A673 (cell line): ENCODE results near the gene PPOX. TPM values are rescaled to one million over a fixed set of nuclear protein-coding genes. Genes with fewer than 3 reads are reported as not detected.

Experiments
- BruUV-seq: library from RNA; stranded (reverse); fragments of 400-500 nt; replicated peaks from 2 replicates; lab custom pipeline; 2021; lab: Mats Ljungman, UMichigan
- CTCF ChIA-PET: fragments of 300-600 bp; sonication (Branson Sonifier 250); formaldehyde crosslinking; loops from one replicate; lab custom pipeline; 2022; ENCODE audit warnings: antibody characterized with exemption; lab: Charles Lee
- POLR2A ChIA-PET: fragments of 300-600 bp; sonication (Branson Sonifier 250); formaldehyde crosslinking; loops from one replicate; lab custom pipeline; 2022; ENCODE audit warnings: antibody characterized with exemption; ENCODE audit not compliant: low non-redundant PET; lab: Charles Lee
- DNase-seq: peaks from one replicate; pipeline ENCODE4 v3.0.0-alpha.2; 2015; ENCODE audit warnings: low spot score
- H3K27ac ChIP-seq: fragments of 200-600 bp; sonication (generic); 2 replicates; pipeline ENCODE4 v1.5.1; 2016; ENCODE audit warnings: mixed run types, low read depth, mild to moderate bottlenecking, mixed read lengths, antibody characterized with exemption, low read length; ENCODE audit not compliant: poor library complexity, severe bottlenecking
- H3K27me3 ChIP-seq: fragments of 200-600 bp; sonication (generic); replicated peaks from 2 replicates; pipeline ENCODE4 v1.6.1; 2017; ENCODE audit warnings: mixed run types, low read depth, mild to moderate bottlenecking, mixed read lengths, antibody characterized with exemption, low read length; ENCODE audit not compliant: insufficient read depth, poor library complexity
- H3K36me3 ChIP-seq: fragments of 200-600 bp; sonication (generic); 2 replicates; pipeline ENCODE4 v1.6.1; 2016; ENCODE audit warnings: mixed run types, mild to moderate bottlenecking, mixed read lengths, antibody characterized with exemption, low read length; ENCODE audit not compliant: insufficient read depth, poor library complexity, severe bottlenecking
- H3K4me1 ChIP-seq: fragments of 200-600 bp; sonication (generic); 2 replicates; pipeline ENCODE4 v1.6.1; 2017; ENCODE audit warnings: mixed run types, mild to moderate bottlenecking, mixed read lengths, antibody characterized with exemption, low read length; ENCODE audit not compliant: insufficient read depth, poor library complexity, severe bottlenecking
- H3K4me3 ChIP-seq: fragments of 200-600 bp; sonication (generic); 2 replicates; pipeline ENCODE4 v1.5.1; 2016; ENCODE audit warnings: low read depth, mixed run types, mild to moderate bottlenecking, mixed read lengths, low read length; ENCODE audit not compliant: poor library complexity, severe bottlenecking
- H3K9me3 ChIP-seq: fragments of 200-600 bp; sonication (generic); 2 replicates; pipeline ENCODE4 v1.6.1; 2016; ENCODE audit warnings: mixed run types, low read depth, mild to moderate bottlenecking, mixed read lengths, antibody characterized with exemption, low read length; ENCODE audit not compliant: poor library complexity, severe bottlenecking
- CTCF ChIP-seq: fragments of 300-800, 200-600 bp; sonication (generic); conservative IDR thresholded peaks from 2 replicates; pipeline ENCODE4 v1.5.1; 2017; ENCODE audit warnings: low read depth, mild to moderate bottlenecking, antibody characterized with exemption, low read length, moderate library complexity, mixed read lengths
- EZH2 ChIP-seq: fragments of 200-600 bp; sonication (generic); IDR thresholded peaks from 2 replicates; pipeline ENCODE4 v1.6.1; 2017; ENCODE audit warnings: borderline replicate concordance, low read depth, mild to moderate bottlenecking, mixed read lengths, antibody characterized with exemption, low read length; ENCODE audit not compliant: poor library complexity, severe bottlenecking
- intact Hi-C: fragments of 100-400 bp; cut with micrococcal nuclease; formaldehyde crosslinking; loops from one replicate; pipeline ENCODE4 v1.10.0; 2022; ENCODE audit not compliant: unreplicated experiment
- total RNA-seq: library from RNA; stranded (reverse); gene quantifications from 2 replicates; pipeline ENCODE4 v1.2.3, GENCODE V29; 2021

Gene PPOX
- total RNA-seq, 1 experiment from 2014 or later, result 25.2 TPM

GRCh38 chr1:161214369-161214768, 48.1 kb downstream of the PPOX start:
- CTCF ChIA-PET, result no interaction called here
- POLR2A ChIA-PET, result no interaction called here
- H3K36me3 ChIP-seq, result peaks cover 57% of the 10 kb centered on the region
- H3K27ac ChIP-seq, result no peak overlapping the region
- H3K4me3 ChIP-seq, result no peak overlapping the region
- H3K4me1 ChIP-seq, result no peaks in the 10 kb centered on the region
- intact Hi-C loops, result no loop called here
- no TSS peak for BruUV-seq
- H3K9me3 ChIP-seq, result no peaks in the 10 kb centered on the region
- H3K27me3 ChIP-seq, result no peaks in the 10 kb centered on the region
- no peak for TF ChIP-seq EZH2
- no peak for TF ChIP-seq CTCF
- no peak for DNase-seq

- ChIA-PET CTCF (interaction anchor here (0.9 kb wide), 1 partner anchor 167 kb away, joined by 3 read pairs; no protein-coding TSS in a partner anchor), POLR2A (no interaction called here)
- Histone ChIP-seq H3K4me3 (no peak within 1 kb of the TSS), H3K4me1 (no peaks in the 10 kb centered on the region), H3K27me3 (no peaks in the 10 kb centered on the region), H3K27ac (no peak within 1 kb of the TSS), H3K9me3 (no peaks in the 10 kb centered on the region), H3K36me3 (peaks cover 50% of the 10 kb centered on the region)
- no peak for TF ChIP-seq CTCF
- TF ChIP-seq EZH2, result no peak
- intact Hi-C loops, result no loop called here
- no TSS peak for BruUV-seq
- no peak for DNase-seq
These were observed 48.9 kb downstream of the PPOX start, which contains the start of gene FCER1G for GRCh38 chr1:161215076-161215475. TSS of gene FCER1G (plus strand) at chr1:161215295. CDS start at chr1:161215322, 27 bp downstream.

GRCh38 chr1:161216945-161217712, 50.9 kb downstream of the PPOX start:
- ChIA-PET CTCF (no interaction called here), POLR2A (interaction anchor here (0.7 kb wide), 1 partner anchor 125 kb away, joined by 4 read pairs; no protein-coding TSS in a partner anchor)
- no peak for DNase-seq
- no peaks in the 10 kb centered on the region for H3K27me3 ChIP-seq
- no peaks in the 10 kb centered on the region for H3K4me1 ChIP-seq
- intact Hi-C loops, result no loop called here
- no TSS peak for BruUV-seq
- no peak overlapping the region for H3K4me3 ChIP-seq
- no peaks in the 10 kb centered on the region for H3K9me3 ChIP-seq
- H3K36me3 ChIP-seq, result peaks cover 30% of the 10 kb centered on the region
- TF ChIP-seq CTCF (no peak), EZH2 (no peak)
- no peak overlapping the region for H3K27ac ChIP-seq
